Kidney capillary endothelial cell (primary cell): ENCODE results near the gene KIF22.

Experiments
- DNase-seq: peaks from one replicate; pipeline ENCODE4 v3.0.0-alpha.2; 2018; ENCODE audit warnings: low spot score

KIF22 gene

GRCh38 chr16:29841631-29842030, 51.1 kb downstream of the KIF22 start:
- no peak for DNase-seq

- DNase-seq, result no peak
Measured at GRCh38 chr16:29842732-29843346, 52.3 kb downstream of the KIF22 start.

- DNase-seq, result no peak
Measured at GRCh38 chr16:29843931-29844330, 53.4 kb downstream of the KIF22 start.

- no peak for DNase-seq
Measured at GRCh38 chr16:29844575-29845331, 54.2 kb downstream of the KIF22 start.

- no peak for DNase-seq
Measured at GRCh38 chr16:29845656-29846055, 55.1 kb downstream of the KIF22 start.

GRCh38 chr16:29848420-29849297, 58.1 kb downstream of the KIF22 start:
- DNase-seq, result peak; percentile 69

- DNase-seq, result no peak
Measured at GRCh38 chr16:29849505-29849904, 59.0 kb downstream of the KIF22 start.

- DNase-seq, result no peak
Measured at GRCh38 chr16:29850998-29851397, 60.4 kb downstream of the KIF22 start.

- peak; percentile 58 for DNase-seq
Measured at GRCh38 chr16:29852654-29853053, 62.1 kb downstream of the KIF22 start.

- no peak for DNase-seq
Measured at GRCh38 chr16:29854520-29855100, 64.1 kb downstream of the KIF22 start.
